GM12878 (cell line): ENCODE results near the gene IFITM5. TPM values are rescaled to one million over a fixed set of nuclear protein-coding genes. Genes with fewer than 3 reads are reported as not detected.

Source experiments
- ATAC-seq: fragments of 200-7000 bp; cut with Tn5 transposase; 3 replicates; pipeline ENCODE4 v1.9.1; 2020; ENCODE audit warnings: mild to moderate bottlenecking, moderate library complexity
- BruUV-seq: library from RNA; stranded (reverse); fragments of 400-500 nt; replicated peaks from 2 replicates; lab custom pipeline; 2021; lab: Mats Ljungman, UMichigan
- CTCF ChIA-PET: fragments of 300-600 bp; sonication (Branson Sonifier 250); formaldehyde crosslinking; extraction: SDS; loops from one replicate; lab custom pipeline; 2021; ENCODE audit warnings: inconsistent platforms; lab: Yijun Ruan, JAX
- POLR2A ChIA-PET: fragments of 350-600 bp; formaldehyde crosslinking; extraction: SDS; loops from one replicate; lab custom pipeline; 2021; ENCODE audit warnings: inconsistent platforms; lab: Charles Lee
- RAD21 ChIA-PET: fragments of 300-600 bp; sonication (Branson Sonifier 250); formaldehyde crosslinking; loops from one replicate; lab custom pipeline; 2023; ENCODE audit warnings: antibody characterized with exemption; ENCODE audit not compliant: unreplicated experiment; lab: Charles Lee
- SMC1A ChIA-PET: fragments of 300-600 bp; sonication (Branson Sonifier 250); formaldehyde crosslinking; loops from one replicate; lab custom pipeline; 2023; ENCODE audit not compliant: unreplicated experiment, uncharacterized antibody; lab: Charles Lee
- DNase-seq: peaks from one replicate; pipeline ENCODE4 v3.0.0-alpha.2; 2011; ENCODE audit warnings: low read depth, low spot score
- FAIRE-seq: peaks from 3 replicates; lab custom pipeline; 2011; peaks lifted over from hg19 to GRCh38; lab: Jason Lieb, UNC
- H2AFZ ChIP-seq: 2 replicates; pipeline ENCODE4 v1.6.0; 2011; ENCODE audit warnings: low read depth, low read length, control low read depth; ENCODE audit not compliant: control insufficient read depth
- H3K27ac ChIP-seq: 2 replicates; pipeline ENCODE4 v1.5.1; 2011; ENCODE audit warnings: control low read depth; ENCODE audit not compliant: control insufficient read depth, insufficient read depth
- H3K27me3 ChIP-seq, 2 experiments: replicated peaks in 1 of 2; 2 replicates each; pipeline versions ENCODE4 v1.6.0 to v1.6.1; 2011; ENCODE audit warnings: low read length in 1 of 2; ENCODE audit not compliant: control insufficient read depth in 2 of 2, insufficient read depth in 2 of 2
- H3K36me3 ChIP-seq, 2 experiments: 2 replicates each; pipeline ENCODE4 v1.5.1; 2011; ENCODE audit warnings: low read length in 1 of 2; ENCODE audit not compliant: control insufficient read depth in 2 of 2, insufficient read depth in 2 of 2
- H3K4me1 ChIP-seq: 2 replicates; pipeline ENCODE4 v1.6.1; 2011; ENCODE audit warnings: mild to moderate bottlenecking, low read length, moderate library complexity, mixed read lengths; ENCODE audit not compliant: control insufficient read depth, insufficient read depth
- H3K4me2 ChIP-seq: 2 replicates; pipeline ENCODE4 v1.6.0; 2011; ENCODE audit warnings: control low read depth; ENCODE audit not compliant: control insufficient read depth, insufficient read depth
- H3K4me3 ChIP-seq: fragments of 200-600 bp; sonication (generic); 2 replicates; pipeline ENCODE4 v1.5.1; 2016
- H3K79me2 ChIP-seq: 2 replicates; pipeline ENCODE4 v1.6.0; 2011; ENCODE audit warnings: low read length; ENCODE audit not compliant: control insufficient read depth, insufficient read depth
- H3K9ac ChIP-seq: 2 replicates; pipeline ENCODE4 v1.8.0; 2011; ENCODE audit warnings: low read length, control low read depth, mixed read lengths; ENCODE audit not compliant: control insufficient read depth, insufficient read depth
- H3K9me3 ChIP-seq: replicated peaks from 3 replicates; pipeline ENCODE4 v1.5.1; 2011; ENCODE audit warnings: mild to moderate bottlenecking, low read length; ENCODE audit not compliant: control insufficient read depth, insufficient read depth
- H4K20me1 ChIP-seq: 2 replicates; pipeline ENCODE4 v1.6.0; 2011; ENCODE audit not compliant: control insufficient read depth, insufficient read depth
- BHLHE40 ChIP-seq, 2 experiments: fragments of 450-650 bp in 1 of 2; IDR thresholded peaks; 2 replicates each; pipeline ENCODE4 v1.6.1; 2011 to 2017; ENCODE audit warnings: low read depth in 2 of 2, borderline replicate concordance in 1 of 2, improper control_type of control experiment in 1 of 2, low read length in 1 of 2, mild to moderate bottlenecking in 1 of 2
- PAX5 ChIP-seq: IDR thresholded peaks from 2 replicates; pipeline ENCODE4 v1.6.1; 2011; ENCODE audit warnings: low read depth, low read length, borderline replicate concordance
- REST ChIP-seq: IDR thresholded peaks from 2 replicates; pipeline ENCODE4 v1.6.1; 2012; ENCODE audit warnings: mild to moderate bottlenecking, low read depth, low read length
- WGBS: methylation state at CpG from one replicate; pipeline ENCODE4 v1.1.6; 2016; ENCODE audit warnings: low lambda C conversion rate; ENCODE audit not compliant: insufficient replicate concordance, insufficient coverage; ENCODE audit errors: missing lambda C conversion rate; 5-methylcytosine and 5-hydroxymethylcytosine counted together
- in situ Hi-C: fragments of 300-500 bp; cut with MboI; formaldehyde crosslinking; loops from 9 replicates; pipeline ENCODE4 v1.14.3; 2018; ENCODE audit warnings: mixed read lengths
- intact Hi-C: fragments of 100-400 bp; cut with micrococcal nuclease; formaldehyde crosslinking; loops from one replicate; pipeline ENCODE4 v1.14.2; 2022; ENCODE audit not compliant: unreplicated experiment
- polyA plus RNA-seq, 11 experiments: library from polyadenylated mRNA; depleted of rRNA in 4 of 11; unstranded in 6 of 11; stranded (reverse) in 5 of 11; fragments of >200 nt; fragmentation: Nextera tagmentation in 4 of 11; fragmentation: Illumina TruSeq in 1 of 11; extraction: Ambion mirVana in 4 of 11; extraction: Trizol in 1 of 11; gene quantifications; 1 replicate in 1 of 11; 2 replicates in 10 of 11; pipeline versions ENCODE4 v1.2.1 to v1.2.3, GENCODE V29; 2011 to 2016; ENCODE audit warnings: inconsistent platforms in 2 of 11, missing spikeins in 2 of 11, low read depth in 1 of 11
- total RNA-seq, 4 experiments: library from RNA; depleted of rRNA in 3 of 4; stranded (reverse); fragments of >200 nt in 3 of 4; fragmentation: Illumina TruSeq in 1 of 4; extraction: Trizol in 1 of 4; gene quantifications; 2 replicates each; pipeline versions ENCODE4 v1.2.1 to v1.2.3, GENCODE V29; 2013 to 2021

IFITM5 gene
- total and polyA plus RNA-seq, 10 of the 15 experiments (the other 5 are each of a cell fraction or from before 2014, with no cell fraction given): not detected

GRCh38 chr11:279966-280705 lies 19.2 kb downstream of the IFITM5 start:
- no TSS peak for BruUV-seq
- no peak overlapping the region for H3K27ac ChIP-seq
- DNase-seq (no peak), FAIRE-seq (no peak), ATAC-seq (peak; percentile 70)
- RAD21 ChIA-PET: no interaction called here
- no peaks in the 10 kb centered on the region for H3K79me2 ChIP-seq
- no peaks in the 10 kb centered on the region; the same call in 1 of the 2 replicates for H3K4me1 ChIP-seq
- no peak overlapping the region for H3K9ac ChIP-seq
- H3K9me3 ChIP-seq: no peaks in the 10 kb centered on the region; the same call in 2 of the 3 replicates
- H3K4me2 ChIP-seq: no peak overlapping the region
- WGBS: 44% methylated on average over 62 of the region's 85 CpGs
- POLR2A ChIA-PET: interaction anchor here (0.6 kb wide), 1 partner anchor 60 kb away, joined by 3 read pairs; no protein-coding TSS in a partner anchor
- TF ChIP-seq REST: peak; percentile 72; the same call in 1 of the 2 replicates
- TF ChIP-seq BHLHE40 (IDR thresholded peaks at IDR 0.05; ENCODE audit: borderline replicate concordance in 1 of 2, low read depth in 2 of 2, low read length in 1 of 2): peak; percentile 43 to 83; a peak in 2 of 4 replicates
- no peak for TF ChIP-seq PAX5
- CTCF ChIA-PET: no interaction called here
- intact Hi-C loops (no loop called here), in situ Hi-C loops (no loop called here)
- no peaks in the 10 kb centered on the region for H4K20me1 ChIP-seq
- peaks cover 15 to 20% of the 10 kb centered on the region in 2 experiments for H3K27me3 ChIP-seq
- H3K36me3 ChIP-seq: no peaks in the 10 kb centered on the region
- SMC1A ChIA-PET: no interaction called here
- no peak overlapping the region for H2AFZ ChIP-seq
- H3K4me3 ChIP-seq: no peak overlapping the region
